Naive thymus-derived CD4-positive, alpha-beta T cell (primary cell): ENCODE measurements around the gene DDX1. TPM values are rescaled to one million over a fixed set of nuclear protein-coding genes. Genes with fewer than 3 reads are reported as not detected.
"Not testable (repeated sequence)": the region's sequence is repeated elsewhere in the genome, so short reads cannot be mapped to it uniquely, and the experiment has no call there.

Experiments used
- ATAC-seq: fragments of 150-1000 bp; cut with Tn5 transposase; 2 replicates; pipeline ENCODE4 v1.10.0; 2021; ENCODE audit warnings: mild to moderate bottlenecking, moderate library complexity
- CTCF ChIA-PET: fragments of 350-600 bp; sonication (Branson Sonifier 250); formaldehyde crosslinking; loops from one replicate; lab custom pipeline; 2021; ENCODE audit warnings: antibody characterized with exemption; lab: Charles Lee
- POLR2A ChIA-PET: fragments of 350-600 bp; sonication (Branson Sonifier 250); formaldehyde crosslinking; loops from one replicate; lab custom pipeline; 2021; ENCODE audit warnings: antibody characterized with exemption, inconsistent platforms; lab: Charles Lee
- DNase-seq, 9 donors: peaks; one replicate each; pipeline versions ENCODE4 v3.0.0 to v3.0.0-alpha.2; 2020 to 2022; ENCODE audit warnings: mixed read lengths in 1 of 9
- H3K27ac ChIP-seq: one replicate; pipeline ENCODE4 v1.7.0; 2013; ENCODE audit warnings: mild to moderate bottlenecking, low read depth, low read length, moderate library complexity
- H3K27me3 ChIP-seq, 2 donors: one replicate each; pipeline ENCODE4 v1.7.0; 2013; ENCODE audit warnings: low read length in 2 of 2, mild to moderate bottlenecking in 2 of 2, moderate library complexity in 2 of 2; ENCODE audit not compliant: control insufficient read depth in 2 of 2, insufficient read depth in 2 of 2
- H3K36me3 ChIP-seq, 3 experiments: 1 replicate in 2 of 3; 2 replicates in 1 of 3; pipeline ENCODE4 v1.7.0; 2013; ENCODE audit warnings: low read length in 3 of 3, mild to moderate bottlenecking in 3 of 3, moderate library complexity in 1 of 3; ENCODE audit not compliant: insufficient read depth in 3 of 3, control insufficient read depth in 2 of 3
- H3K4me1 ChIP-seq, 2 donors: one replicate each; pipeline ENCODE4 v1.7.0; 2013; ENCODE audit warnings: low read length in 2 of 2, mild to moderate bottlenecking in 2 of 2, moderate library complexity in 1 of 2; ENCODE audit not compliant: control insufficient read depth in 2 of 2, insufficient read depth in 2 of 2
- H3K4me3 ChIP-seq: 2 replicates; pipeline ENCODE4 v1.7.0; 2013; ENCODE audit warnings: mild to moderate bottlenecking, low read length
- H3K9me3 ChIP-seq, 3 experiments: 1 replicate in 2 of 3; 2 replicates in 1 of 3; pipeline ENCODE4 v1.7.0; 2013; ENCODE audit warnings: low read length in 3 of 3; ENCODE audit not compliant: control insufficient read depth in 2 of 3
- H3K27ac Mint-ChIP-seq, 9 donors: one replicate each; pipeline ENCODE4 v1.8.0; 2020 to 2022; ENCODE audit warnings: mixed read lengths in 9 of 9, mild to moderate bottlenecking in 8 of 9, moderate library complexity in 5 of 9, inconsistent platforms in 2 of 9
- H3K27me3 Mint-ChIP-seq, 5 donors: one replicate each; pipeline ENCODE4 v1.8.0; 2021 to 2022; ENCODE audit warnings: mixed read lengths in 5 of 5, mild to moderate bottlenecking in 1 of 5
- H3K36me3 Mint-ChIP-seq, 5 donors: one replicate each; pipeline ENCODE4 v1.8.0; 2020 to 2022; ENCODE audit warnings: mixed read lengths in 5 of 5, mild to moderate bottlenecking in 3 of 5, inconsistent platforms in 1 of 5
- H3K4me1 Mint-ChIP-seq, 7 donors: one replicate each; pipeline ENCODE4 v1.8.0; 2020 to 2022; ENCODE audit warnings: mixed read lengths in 7 of 7, mild to moderate bottlenecking in 3 of 7, inconsistent platforms in 1 of 7
- H3K4me3 Mint-ChIP-seq, 10 donors: one replicate each; pipeline ENCODE4 v1.8.0; 2020 to 2022; ENCODE audit warnings: mild to moderate bottlenecking in 10 of 10, mixed read lengths in 10 of 10, moderate library complexity in 6 of 10, inconsistent platforms in 2 of 10
- H3K9me3 Mint-ChIP-seq, 11 donors: one replicate each; pipeline ENCODE4 v1.8.0; 2020 to 2022; ENCODE audit warnings: mixed read lengths in 11 of 11, mild to moderate bottlenecking in 4 of 11, inconsistent platforms in 1 of 11, moderate library complexity in 1 of 11
- intact Hi-C, 2 donors: fragments of 100-400 bp; cut with micrococcal nuclease; formaldehyde crosslinking; loops; one replicate each; pipeline ENCODE4 v1.15.1; 2023
- polyA plus RNA-seq, 2 donors: library from polyadenylated mRNA; unstranded; fragments of 300-500 nt; fragmentation: Illumina TruSeq; gene quantifications; one replicate each; pipeline ENCODE4 v1.2.3, GENCODE V29; 2021
- total RNA-seq, 6 experiments: library from RNA in 5 of 6; stranded (reverse) in 5 of 6; gene quantifications; 1 replicate in 5 of 6; 2 replicates in 1 of 6; pipeline ENCODE4 v1.2.3 and lab custom pipeline; 2021 to 2026

DDX1 gene
- total and polyA plus RNA-seq, 7 experiments from 2014 or later: 30.2 to 75.7 (median 58.0) TPM

- ATAC-seq (no peak), DNase-seq (no peak)
- Mint-ChIP-seq H3K4me1 (peaks cover 0 to 2% (median 0%) of the 10 kb centered on the region in 7 donors), H3K9me3 (peaks cover 0 to 10% (median 0%) of the 10 kb centered on the region in 11 donors), H3K4me3 (no peak overlapping the region), H3K27ac (no peak overlapping the region), H3K27me3 (no peaks in the 10 kb centered on the region), H3K36me3 (peaks cover 13 to 45% (median 36%) of the 10 kb centered on the region in 5 donors)
- no peak overlapping the region for H3K27ac ChIP-seq
- ChIA-PET CTCF (no interaction called here), POLR2A (no interaction called here)
- H3K4me1 ChIP-seq: no peaks in the 10 kb centered on the region
- H3K36me3 ChIP-seq: peaks cover 12 to 78% (median 23%) of the 10 kb centered on the region in 3 experiments
- intact Hi-C loops: no loop called here
- H3K4me3 ChIP-seq: no peak overlapping the region
- no peaks in the 10 kb centered on the region for H3K9me3 ChIP-seq
- no peaks in the 10 kb centered on the region for H3K27me3 ChIP-seq
Observed at GRCh38 chr2:15620857-15621471, 29.3 kb downstream of the DDX1 start.

- POLR2A ChIA-PET, CTCF ChIA-PET: not testable (repeated sequence)
- H3K36me3 ChIP-seq: peaks cover 12 to 82% (median 23%) of the 10 kb centered on the region in 3 experiments
Observed at GRCh38 chr2:15621472-15621870, 29.8 kb downstream of the DDX1 start.

GRCh38 chr2:15622214-15622613 lies 30.5 kb downstream of the DDX1 start:
- Histone ChIP-seq H3K27me3 (no peaks in the 10 kb centered on the region), H3K4me1 (no peaks in the 10 kb centered on the region), H3K9me3 (no peaks in the 10 kb centered on the region), H3K4me3 (no peak overlapping the region), H3K36me3 (peaks cover 12 to 84% (median 29%) of the 10 kb centered on the region in 3 experiments), H3K27ac (no peak overlapping the region)
- no peaks in the 10 kb centered on the region for H3K4me1 Mint-ChIP-seq
- intact Hi-C loops: no loop called here
- H3K27me3 Mint-ChIP-seq: no peaks in the 10 kb centered on the region
- no peak overlapping the region for H3K4me3 Mint-ChIP-seq
- CTCF ChIA-PET: no interaction called here
- POLR2A ChIA-PET: no interaction called here
- DNase-seq (no peak), ATAC-seq (no peak)
- no peak overlapping the region for H3K27ac Mint-ChIP-seq
- H3K36me3 Mint-ChIP-seq: peaks cover 13 to 48% (median 36%) of the 10 kb centered on the region in 5 donors
- peaks cover 0 to 10% (median 0%) of the 10 kb centered on the region in 11 donors for H3K9me3 Mint-ChIP-seq

More at GRCh38 chr2:15621472-15621870, 29.8 kb downstream of the DDX1 start:
- H3K27ac Mint-ChIP-seq, H3K4me1 ChIP-seq, H3K4me3 Mint-ChIP-seq, H3K27me3 ChIP-seq, H3K9me3 Mint-ChIP-seq, H3K27me3 Mint-ChIP-seq, H3K4me1 Mint-ChIP-seq, ATAC-seq, H3K9me3 ChIP-seq, intact Hi-C loops, H3K27ac ChIP-seq, DNase-seq, H3K4me3 ChIP-seq: not testable (repeated sequence)
- peaks cover 13 to 48% (median 36%) of the 10 kb centered on the region in 5 donors for H3K36me3 Mint-ChIP-seq

DNA sequence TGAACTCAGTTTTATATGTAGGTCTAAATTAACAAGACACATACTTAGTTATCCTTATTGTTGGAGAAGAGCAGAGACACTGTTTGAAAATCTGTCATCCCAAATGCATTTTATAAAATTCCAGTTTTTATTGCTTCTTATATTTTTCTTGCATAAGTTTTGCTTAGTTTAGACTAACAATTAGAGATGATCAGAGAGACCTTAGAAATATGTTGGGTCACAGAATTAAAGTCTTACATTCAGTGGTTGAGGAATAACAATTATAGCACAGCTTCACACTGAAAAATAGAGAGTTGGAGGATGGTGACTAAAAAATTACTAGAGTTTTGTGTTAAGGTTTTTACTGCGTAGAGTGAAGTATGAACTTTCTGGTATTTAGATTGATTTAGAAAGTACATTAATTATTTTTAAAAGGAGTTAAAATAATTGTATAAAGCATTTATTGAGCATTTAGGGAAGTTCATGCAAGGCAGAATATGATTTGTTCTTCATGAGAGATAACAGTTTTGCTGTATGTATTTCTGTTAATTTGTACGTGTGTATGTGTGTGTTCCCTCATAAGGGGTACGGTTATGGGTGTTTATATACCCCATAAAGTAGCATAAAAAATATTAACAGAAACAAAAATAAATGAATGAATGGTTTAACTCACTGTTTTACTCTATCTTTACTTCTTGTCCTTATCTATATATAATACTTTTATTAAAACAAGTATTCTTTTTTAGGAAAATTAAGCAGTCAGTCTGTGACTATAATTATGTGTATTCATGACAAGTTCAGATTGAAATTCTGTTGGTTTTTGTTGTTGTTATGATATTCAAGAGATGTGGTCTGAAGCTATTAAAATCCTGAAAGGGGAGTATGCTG lies 31.2 kb downstream of the DDX1 start:
- H3K27ac ChIP-seq: no peak overlapping the region
- Mint-ChIP-seq H3K27ac (peak overlapping the region in 1 of 9 donors; percentile 62), H3K27me3 (no peaks in the 10 kb centered on the region), H3K9me3 (peaks cover 0 to 10% (median 0%) of the 10 kb centered on the region in 11 donors), H3K4me3 (no peak overlapping the region), H3K36me3 (peaks cover 13 to 55% (median 40%) of the 10 kb centered on the region in 5 donors), H3K4me1 (no peaks in the 10 kb centered on the region)
- ChIA-PET CTCF (no interaction called here), POLR2A (no interaction called here)
- no peaks in the 10 kb centered on the region for H3K4me1 ChIP-seq
- H3K27me3 ChIP-seq: no peaks in the 10 kb centered on the region
- H3K9me3 ChIP-seq: no peaks in the 10 kb centered on the region
- intact Hi-C loops: no loop called here
- ATAC-seq (no peak), DNase-seq (no peak)
- no peak overlapping the region for H3K4me3 ChIP-seq
- peaks cover 18 to 90% (median 29%) of the 10 kb centered on the region in 3 experiments for H3K36me3 ChIP-seq

GRCh38 chr2:15623481-15623796 lies 31.8 kb downstream of the DDX1 start:
- CTCF ChIA-PET: no interaction called here
- peaks cover 24 to 90% (median 24%) of the 10 kb centered on the region in 3 experiments for H3K36me3 ChIP-seq
- H3K27me3 Mint-ChIP-seq: no peaks in the 10 kb centered on the region
- H3K4me1 Mint-ChIP-seq: no peaks in the 10 kb centered on the region
- intact Hi-C loops: no loop called here
- H3K36me3 Mint-ChIP-seq: peaks cover 13 to 56% (median 40%) of the 10 kb centered on the region in 5 donors
- POLR2A ChIA-PET: no interaction called here
- no peak overlapping the region for H3K4me3 ChIP-seq
- H3K9me3 ChIP-seq: no peaks in the 10 kb centered on the region
- no peak overlapping the region for H3K27ac ChIP-seq
- peak overlapping the region in 1 of 9 donors; percentile 62 for H3K27ac Mint-ChIP-seq
- H3K9me3 Mint-ChIP-seq: peaks cover 0 to 10% (median 0%) of the 10 kb centered on the region in 11 donors
- DNase-seq: no peak
- ATAC-seq: no peak
- H3K27me3 ChIP-seq: no peaks in the 10 kb centered on the region
- H3K4me1 ChIP-seq: no peaks in the 10 kb centered on the region
- no peak overlapping the region for H3K4me3 Mint-ChIP-seq

- POLR2A ChIA-PET: no interaction called here
- Mint-ChIP-seq H3K4me3 (no peak overlapping the region), H3K4me1 (no peaks in the 10 kb centered on the region), H3K27ac (peak overlapping the region in 1 of 9 donors; percentile 43), H3K27me3 (no peaks in the 10 kb centered on the region), H3K9me3 (peaks cover 0 to 10% (median 0%) of the 10 kb centered on the region in 11 donors), H3K36me3 (peaks cover 13 to 59% (median 40%) of the 10 kb centered on the region in 5 donors)
- ATAC-seq (no peak), DNase-seq (no peak)
- no peak overlapping the region for H3K4me3 ChIP-seq
- CTCF ChIA-PET: no interaction called here
- no peak overlapping the region for H3K27ac ChIP-seq
- no peaks in the 10 kb centered on the region for H3K9me3 ChIP-seq
- no peaks in the 10 kb centered on the region for H3K4me1 ChIP-seq
- peaks cover 23 to 90% (median 29%) of the 10 kb centered on the region in 3 experiments for H3K36me3 ChIP-seq
- intact Hi-C loops: no loop called here
- no peaks in the 10 kb centered on the region for H3K27me3 ChIP-seq
Observed at GRCh38 chr2:15623898-15624541, 32.4 kb downstream of the DDX1 start.
